GM20000 (cell line): ENCODE results near the gene SH3RF3.

Experiments
- DNase-seq: peaks from one replicate; pipeline ENCODE4 v3.0.0; 2012; ENCODE audit warnings: low spot score
- CTCF ChIP-seq: IDR thresholded peaks from 2 replicates; pipeline ENCODE4 v1.5.1; 2012; ENCODE audit warnings: mild to moderate bottlenecking, control low read depth; ENCODE audit errors: extremely low read depth, missing control alignments

Gene SH3RF3

GRCh38 chr2:109144721-109145120, 15.7 kb downstream of the SH3RF3 start:
- DNase-seq = no peak
- no peak for TF ChIP-seq CTCF

GRCh38 chr2:109145286-109145685, 16.3 kb downstream of the SH3RF3 start:
- no peak for DNase-seq
- TF ChIP-seq CTCF = no peak

- TF ChIP-seq CTCF = no peak
- DNase-seq = no peak
Observed at GRCh38 chr2:109147405-109147804, 18.4 kb downstream of the SH3RF3 start.

- no peak for TF ChIP-seq CTCF
- no peak for DNase-seq
Observed at GRCh38 chr2:109148117-109148746, 19.2 kb downstream of the SH3RF3 start.

- DNase-seq = no peak
- no peak for TF ChIP-seq CTCF
Observed at GRCh38 chr2:109148991-109149645, 20.1 kb downstream of the SH3RF3 start.

- no peak for DNase-seq
- TF ChIP-seq CTCF = no peak
Observed at GRCh38 chr2:109150559-109150958, 21.6 kb downstream of the SH3RF3 start.

- no peak for TF ChIP-seq CTCF
- DNase-seq = no peak
Observed at GRCh38 chr2:109151519-109151918, 22.5 kb downstream of the SH3RF3 start.
